Erythroblast (primary cell): ENCODE data around the gene IFITM1.
"Not testable (repeated sequence)": the region's sequence is repeated elsewhere in the genome, so short reads cannot be mapped to it uniquely, and the experiment has no call there.

Experiments used
- GATA1 ChIP-seq: IDR thresholded peaks from 2 replicates; pipeline ENCODE4 v1.6.1; 2011; ENCODE audit warnings: low read depth, mild to moderate bottlenecking, control low read depth, low read length, moderate library complexity
- POLR2A ChIP-seq: IDR thresholded peaks from 2 replicates; pipeline ENCODE4 v1.6.1; 2011; ENCODE audit warnings: mild to moderate bottlenecking, low read length

DNA sequence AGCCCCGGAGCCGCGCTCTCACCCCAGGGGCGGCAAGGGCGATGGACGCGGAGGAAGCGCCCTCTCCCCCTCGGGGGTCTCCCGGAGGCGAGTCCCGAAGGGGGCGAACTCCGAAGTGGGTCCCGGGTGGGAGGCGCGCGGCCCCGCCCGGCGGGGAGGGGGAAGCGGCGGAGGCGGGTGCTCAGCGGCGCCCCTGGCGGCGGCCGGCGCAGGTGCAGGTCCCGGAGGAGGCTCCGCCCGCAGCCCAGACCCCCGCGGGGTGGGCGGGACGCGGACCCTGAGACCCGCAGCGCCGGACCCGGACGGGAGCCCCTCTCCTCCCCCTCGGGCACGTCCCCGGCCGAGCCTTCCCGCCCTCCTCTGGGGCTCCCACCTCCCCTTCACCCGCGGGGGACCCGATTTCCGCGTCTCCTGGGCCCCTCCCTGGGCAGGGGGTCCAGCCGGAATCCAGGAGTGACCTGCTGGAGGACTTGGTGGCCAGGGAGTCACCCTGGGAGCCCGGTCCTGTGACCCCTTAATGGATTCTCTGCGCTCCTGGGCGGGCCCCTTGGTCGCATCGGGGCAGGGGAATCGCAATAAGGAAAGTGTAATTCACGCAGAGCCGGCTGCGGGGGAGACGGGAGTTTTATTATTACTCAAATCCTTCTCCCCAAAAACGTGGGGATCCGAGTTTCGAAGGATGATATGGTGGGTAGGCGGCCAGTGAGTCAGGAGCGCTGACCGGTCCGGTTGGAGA is 2.7 kb upstream of the IFITM1 start:
- not testable (repeated sequence) for TF ChIP-seq POLR2A, GATA1
